ENCODE data around the gene SNX6.
"Not testable (repeated sequence)": the region's sequence is repeated elsewhere in the genome, so short reads cannot be mapped to it uniquely, and the experiment has no call there.

The SNX6 gene

GRCh38 chr14:34629657-34630529, at the start of gene SNX6:
TSS of gene SNX6 (minus strand) at chr14:34630148. CDS start at chr14:34630116, 32 bp downstream.
- DNase-seq, result peak; percentile 82

GRCh38 chr14:34678735-34679134, 48.8 kb upstream of the SNX6 start:
- DNase-seq, result no peak

GRCh38 chr14:34678306-34678705, 48.4 kb upstream of the SNX6 start:
- no peak for DNase-seq

- no peak for DNase-seq
These were observed 46.7 kb upstream of the SNX6 start for GRCh38 chr14:34676516-34677211.

- DNase-seq, result no peak
These were observed 43.8 kb upstream of the SNX6 start for GRCh38 chr14:34673702-34674101.

- DNase-seq, result no peak
These were observed 41.8 kb upstream of the SNX6 start for GRCh38 chr14:34671716-34672115.

GRCh38 chr14:34668111-34668510, 38.2 kb upstream of the SNX6 start:
- no peak for DNase-seq

- no peak for DNase-seq
These were observed 37.1 kb upstream of the SNX6 start for GRCh38 chr14:34667007-34667406.

- no peak for DNase-seq
These were observed 36.0 kb upstream of the SNX6 start for GRCh38 chr14:34665785-34666435.

- DNase-seq, result no peak
These were observed 32.7 kb upstream of the SNX6 start for GRCh38 chr14:34662561-34663088.

GRCh38 chr14:34660796-34661195, 30.8 kb upstream of the SNX6 start:
- DNase-seq, result no peak

GRCh38 chr14:34655959-34656358, 26.0 kb upstream of the SNX6 start:
- no peak for DNase-seq

- DNase-seq, result not testable (repeated sequence)
These were observed 23.1 kb upstream of the SNX6 start for GRCh38 chr14:34653073-34653472.

GRCh38 chr14:34652348-34652747, 22.4 kb upstream of the SNX6 start:
- not testable (repeated sequence) for DNase-seq

- no peak for DNase-seq
These were observed 21.0 kb upstream of the SNX6 start for GRCh38 chr14:34650786-34651584.

GRCh38 chr14:34650006-34650405, 20.1 kb upstream of the SNX6 start:
- DNase-seq, result not testable (repeated sequence)

GRCh38 chr14:34649344-34649743, 19.4 kb upstream of the SNX6 start:
- DNase-seq, result no peak

GRCh38 chr14:34646570-34647255, 16.8 kb upstream of the SNX6 start:
- no peak for DNase-seq

GRCh38 chr14:34643361-34643760, 13.4 kb upstream of the SNX6 start:
- DNase-seq, result no peak

- DNase-seq, result no peak
These were observed 12.6 kb upstream of the SNX6 start for GRCh38 chr14:34642595-34642994.

GRCh38 chr14:34640826-34641225, 10.9 kb upstream of the SNX6 start:
- DNase-seq, result no peak

GRCh38 chr14:34634360-34634771, 4.4 kb upstream of the SNX6 start:
- not testable (repeated sequence) for DNase-seq

Measured in activated CD8-positive, alpha-beta memory T cell treated with anti-CD3 and anti-CD28 coated beads, Interleukin-2, amount 50 U/mL, for 4 hours (primary cell).